Ishikawa (cell line): Measurements from ENCODE around the gene RPL3.

Source experiments
- CEBPB ChIP-seq: IDR thresholded peaks from 2 replicates; pipeline ENCODE4 v1.6.1; 2012
- CREB1 ChIP-seq: IDR thresholded peaks from 2 replicates; pipeline ENCODE4 v1.6.1; 2012; ENCODE audit warnings: low read depth
- EGR1 ChIP-seq: IDR thresholded peaks from 2 replicates; pipeline ENCODE4 v1.6.1; 2012
- EP300 ChIP-seq: IDR thresholded peaks from 2 replicates; pipeline ENCODE4 v1.6.1; 2012; ENCODE audit warnings: borderline replicate concordance
- FOXM1 ChIP-seq: IDR thresholded peaks from 2 replicates; pipeline ENCODE4 v1.6.1; 2012; ENCODE audit warnings: low read depth, borderline replicate concordance
- MAX ChIP-seq: IDR thresholded peaks from 2 replicates; pipeline ENCODE4 v1.6.1; 2012
- NFIC ChIP-seq: IDR thresholded peaks from 2 replicates; pipeline ENCODE4 v1.6.1; 2012
- RAD21 ChIP-seq: IDR thresholded peaks from 2 replicates; pipeline ENCODE4 v1.6.1; 2012; ENCODE audit warnings: low read depth
- REST ChIP-seq: IDR thresholded peaks from 2 replicates; pipeline ENCODE4 v1.6.1; 2012; ENCODE audit warnings: low read depth, mild to moderate bottlenecking
- TAF1 ChIP-seq: IDR thresholded peaks from 2 replicates; pipeline ENCODE4 v1.6.1; 2012; ENCODE audit warnings: low read depth, mild to moderate bottlenecking
- TCF12 ChIP-seq: IDR thresholded peaks from 2 replicates; pipeline ENCODE4 v1.6.1; 2012; ENCODE audit warnings: low read depth
- TEAD4 ChIP-seq: IDR thresholded peaks from 2 replicates; pipeline ENCODE4 v1.6.1; 2012
- USF1 ChIP-seq: IDR thresholded peaks from 2 replicates; pipeline ENCODE4 v1.6.1; 2012
- YY1 ChIP-seq: IDR thresholded peaks from 2 replicates; pipeline ENCODE4 v1.6.1; 2012; ENCODE audit warnings: low read depth
- ZBTB7A ChIP-seq: IDR thresholded peaks from 2 replicates; pipeline ENCODE4 v1.6.1; 2012; ENCODE audit warnings: low read depth

The RPL3 gene

GRCh38 chr22:39361496-39361895 lies 42.1 kb upstream of the RPL3 start:
- TF ChIP-seq ZBTB7A = 0 out of 2 replicates have a peak, but pooled peaks have one; percentile 5
- no peak for TF ChIP-seq TCF12
- TF ChIP-seq MAX = peak; percentile 0; the same call in 1 of the 2 replicates
- TF ChIP-seq CEBPB = no peak

- TF ChIP-seq REST = no peak
- no peak for TF ChIP-seq USF1
- TF ChIP-seq YY1 = peak; percentile 38; the same call in 1 of the 2 replicates
- TF ChIP-seq EGR1 = no peak
- peak; percentile 52; the same call in 1 of the 2 replicates for TF ChIP-seq EP300
- TF ChIP-seq TEAD4 = peak; percentile 94
- TF ChIP-seq CEBPB = no peak
- peak; percentile 32; the same call in 1 of the 2 replicates for TF ChIP-seq NFIC
- TF ChIP-seq TAF1 = no peak
- TF ChIP-seq TCF12 = peak; percentile 62
- TF ChIP-seq ZBTB7A = 0 out of 2 replicates have a peak, but pooled peaks have one; percentile 58
- TF ChIP-seq CREB1 = no peak
- TF ChIP-seq RAD21 = peak; percentile 26; the same call in 1 of the 2 replicates
- 0 out of 2 replicates have a peak, but pooled peaks have one; percentile 18 for TF ChIP-seq FOXM1
- TF ChIP-seq MAX = peak; percentile 66
These were observed 41.4 kb upstream of the RPL3 start for GRCh38 chr22:39360674-39361413.

GRCh38 chr22:39360242-39360641 lies 40.8 kb upstream of the RPL3 start:
- no peak for TF ChIP-seq TEAD4
- no peak for TF ChIP-seq YY1
- TF ChIP-seq REST = no peak
- no peak for TF ChIP-seq EGR1
- no peak for TF ChIP-seq EP300
- no peak for TF ChIP-seq RAD21
- TF ChIP-seq TAF1 = no peak
- no peak for TF ChIP-seq CREB1
- no peak for TF ChIP-seq FOXM1
- TF ChIP-seq USF1 = no peak
- TF ChIP-seq NFIC = no peak

GRCh38 chr22:39359659-39360195 lies 40.3 kb upstream of the RPL3 start:
- TF ChIP-seq MAX = no peak
- no peak for TF ChIP-seq TAF1
- no peak for TF ChIP-seq NFIC
- TF ChIP-seq FOXM1 = no peak
- no peak for TF ChIP-seq USF1
- no peak for TF ChIP-seq CEBPB
- no peak for TF ChIP-seq REST
- no peak for TF ChIP-seq TEAD4
- TF ChIP-seq TCF12 = no peak
- no peak for TF ChIP-seq YY1
- TF ChIP-seq EP300 = no peak
- no peak for TF ChIP-seq EGR1
- no peak for TF ChIP-seq ZBTB7A
- TF ChIP-seq RAD21 = no peak
- TF ChIP-seq CREB1 = no peak
